Mesenchymal stem cell (in vitro differentiated cells and primary cell): ENCODE measurements around the gene GALNT12.

Source experiments
- DNase-seq: peaks from one replicate; pipeline ENCODE4 v3.0.0-alpha.2; 2013
- H2AFZ ChIP-seq: one replicate; pipeline ENCODE4 v1.6.1; 2013; ENCODE audit warnings: low read depth, mild to moderate bottlenecking, control low read depth, inconsistent platforms, low read length, moderate library complexity
- H2AK5ac ChIP-seq: 2 replicates; pipeline ENCODE4 v1.6.1; 2013; ENCODE audit warnings: low read length, moderate library complexity, mild to moderate bottlenecking, inconsistent platforms; ENCODE audit not compliant: severe bottlenecking
- H2BK120ac ChIP-seq: one replicate; pipeline ENCODE4 v1.6.1; 2013; ENCODE audit warnings: low read depth, mild to moderate bottlenecking, inconsistent platforms, low read length, moderate library complexity
- H2BK12ac ChIP-seq, 2 experiments: one replicate each; pipeline ENCODE4 v1.6.1; 2013; ENCODE audit warnings: inconsistent platforms in 2 of 2, low read length in 2 of 2, mild to moderate bottlenecking in 2 of 2, moderate library complexity in 2 of 2, control low read depth in 1 of 2
- H2BK15ac ChIP-seq: one replicate; pipeline ENCODE4 v1.6.1; 2013; ENCODE audit warnings: mild to moderate bottlenecking, low read depth, inconsistent platforms; ENCODE audit not compliant: poor library complexity, severe bottlenecking
- H2BK5ac ChIP-seq: 2 replicates; pipeline ENCODE4 v1.6.1; 2013; ENCODE audit warnings: low read depth, mild to moderate bottlenecking, low read length, control low read depth, inconsistent platforms; ENCODE audit not compliant: poor library complexity, severe bottlenecking
- H3K14ac ChIP-seq, 2 experiments: one replicate each; pipeline ENCODE4 v1.6.1; 2013; ENCODE audit warnings: inconsistent platforms in 2 of 2, low read length in 2 of 2, control low read depth in 1 of 2, mild to moderate bottlenecking in 1 of 2, moderate library complexity in 1 of 2
- H3K18ac ChIP-seq, 2 experiments: one replicate each; pipeline ENCODE4 v1.6.1; 2013; ENCODE audit warnings: inconsistent platforms in 2 of 2, low read length in 2 of 2, control low read depth in 1 of 2, low read depth in 1 of 2, mild to moderate bottlenecking in 1 of 2
- H3K23ac ChIP-seq, 2 experiments: one replicate each; pipeline ENCODE4 v1.6.1; 2013; ENCODE audit warnings: inconsistent platforms in 2 of 2, low read length in 2 of 2, mild to moderate bottlenecking in 2 of 2, moderate library complexity in 2 of 2, control low read depth in 1 of 2
- H3K27ac ChIP-seq: 2 replicates; pipeline ENCODE4 v1.5.1; 2013; ENCODE audit warnings: mild to moderate bottlenecking, moderate library complexity, low read length, control low read depth, inconsistent platforms; ENCODE audit not compliant: poor library complexity, severe bottlenecking
- H3K27me3 ChIP-seq, 2 experiments: 2 replicates each; pipeline versions ENCODE4 v1.6.1 to v1.7.0; 2013; ENCODE audit warnings: low read length in 2 of 2, mild to moderate bottlenecking in 2 of 2, moderate library complexity in 2 of 2, control low read depth in 1 of 2, inconsistent platforms in 1 of 2; ENCODE audit not compliant: control insufficient read depth in 1 of 2, insufficient read depth in 1 of 2
- H3K36me3 ChIP-seq, 2 experiments: 2 replicates each; pipeline versions ENCODE4 v1.6.1 to v1.7.0; 2013; ENCODE audit warnings: low read length in 2 of 2, control low read depth in 1 of 2, inconsistent platforms in 1 of 2, low read depth in 1 of 2, mild to moderate bottlenecking in 1 of 2; ENCODE audit not compliant: insufficient read depth in 2 of 2, control insufficient read depth in 1 of 2
- H3K4ac ChIP-seq, 2 experiments: one replicate each; pipeline ENCODE4 v1.6.1; 2013; ENCODE audit warnings: inconsistent platforms in 2 of 2, low read length in 2 of 2, mild to moderate bottlenecking in 2 of 2, moderate library complexity in 2 of 2, control low read depth in 1 of 2, low read depth in 1 of 2
- H3K4me1 ChIP-seq: 2 replicates; pipeline ENCODE4 v1.6.1; 2013; ENCODE audit warnings: low read depth, low read length, control low read depth; ENCODE audit not compliant: control insufficient read depth, insufficient read depth
- H3K4me2 ChIP-seq: 2 replicates; pipeline ENCODE4 v1.6.1; 2013; ENCODE audit warnings: low read length, mild to moderate bottlenecking, inconsistent platforms; ENCODE audit not compliant: poor library complexity, severe bottlenecking
- H3K4me3 ChIP-seq, 2 experiments: 2 replicates each; pipeline versions ENCODE4 v1.5.1 to v1.7.0; 2013; ENCODE audit warnings: low read length in 2 of 2, mild to moderate bottlenecking in 2 of 2, control low read depth in 1 of 2, low read depth in 1 of 2; ENCODE audit not compliant: insufficient read depth in 1 of 2
- H3K79me1 ChIP-seq: replicated peaks from 2 replicates; pipeline ENCODE4 v1.6.1; 2013; ENCODE audit warnings: mild to moderate bottlenecking, control low read depth, low read length, inconsistent platforms; ENCODE audit not compliant: poor library complexity, severe bottlenecking
- H3K9ac ChIP-seq: 2 replicates; pipeline ENCODE4 v1.7.0; 2013; ENCODE audit warnings: mild to moderate bottlenecking, low read length, moderate library complexity
- H3K9me3 ChIP-seq: 2 replicates; pipeline ENCODE4 v1.7.0; 2013; ENCODE audit warnings: mild to moderate bottlenecking, low read length; ENCODE audit not compliant: control insufficient read depth
- H4K8ac ChIP-seq: one replicate; pipeline ENCODE4 v1.6.1; 2013; ENCODE audit warnings: inconsistent platforms, mild to moderate bottlenecking, low read length, moderate library complexity
- H4K91ac ChIP-seq: one replicate; pipeline ENCODE4 v1.6.1; 2013; ENCODE audit warnings: mild to moderate bottlenecking, low read length, inconsistent platforms
- WGBS: methylation state at CpG from one replicate; pipeline ENCODE4 v1.1.7; 2013; ENCODE audit warnings: mixed read lengths; 5-methylcytosine and 5-hydroxymethylcytosine counted together

GALNT12 gene

GRCh38 chr9:98766586-98766985 is 40.9 kb upstream of the GALNT12 start:
- no peak overlapping the region for H2BK15ac ChIP-seq
- no peak overlapping the region for H3K4me3 ChIP-seq
- no peak overlapping the region for H4K8ac ChIP-seq
- no peak overlapping the region for H3K4ac ChIP-seq
- H2BK120ac ChIP-seq = no peak overlapping the region
- peaks cover 11% of the 10 kb centered on the region for H3K9me3 ChIP-seq
- H3K27ac ChIP-seq = no peak overlapping the region
- H3K9ac ChIP-seq = no peak overlapping the region
- H3K4me2 ChIP-seq = no peak overlapping the region
- no peak overlapping the region for H2BK12ac ChIP-seq
- H3K79me1 ChIP-seq = no peaks in the 10 kb centered on the region
- H3K36me3 ChIP-seq = peaks cover 32 to 84% of the 10 kb centered on the region in 2 experiments
- H4K91ac ChIP-seq = no peak overlapping the region
- H2AFZ ChIP-seq = no peak overlapping the region
- H2BK5ac ChIP-seq = no peak overlapping the region
- H3K4me1 ChIP-seq = no peaks in the 10 kb centered on the region
- no peak overlapping the region for H3K14ac ChIP-seq
- no peaks in the 10 kb centered on the region for H3K27me3 ChIP-seq
- peak; percentile 8 for DNase-seq
- H3K18ac ChIP-seq = no peak overlapping the region
- H2AK5ac ChIP-seq = no peak overlapping the region
- no peak overlapping the region for H3K23ac ChIP-seq
- WGBS = 92% methylated on average over 2 of the region's 2 CpGs

GRCh38 chr9:98767196-98767595 is 40.3 kb upstream of the GALNT12 start:
- H2BK120ac ChIP-seq = no peak overlapping the region
- no peak overlapping the region for H2AFZ ChIP-seq
- H3K4me1 ChIP-seq = no peaks in the 10 kb centered on the region
- H3K23ac ChIP-seq = no peak overlapping the region
- no peak overlapping the region for H2BK12ac ChIP-seq
- H4K91ac ChIP-seq = no peak overlapping the region
- WGBS = 93% methylated on average over 3 of the region's 3 CpGs
- peaks cover 11% of the 10 kb centered on the region for H3K9me3 ChIP-seq
- no peak overlapping the region for H2AK5ac ChIP-seq
- no peak overlapping the region for H2BK5ac ChIP-seq
- H3K9ac ChIP-seq = no peak overlapping the region
- DNase-seq = no peak
- no peaks in the 10 kb centered on the region for H3K27me3 ChIP-seq
- no peak overlapping the region for H3K4me3 ChIP-seq
- no peak overlapping the region for H3K4me2 ChIP-seq
- H2BK15ac ChIP-seq = no peak overlapping the region
- no peak overlapping the region for H3K27ac ChIP-seq
- H3K36me3 ChIP-seq = peaks cover 38 to 88% of the 10 kb centered on the region in 2 experiments
- no peaks in the 10 kb centered on the region for H3K79me1 ChIP-seq
- no peak overlapping the region for H3K4ac ChIP-seq
- no peak overlapping the region for H3K18ac ChIP-seq
- H4K8ac ChIP-seq = no peak overlapping the region
- H3K14ac ChIP-seq = no peak overlapping the region

- H3K23ac ChIP-seq = no peak overlapping the region
- H3K4me2 ChIP-seq = no peak overlapping the region
- no peak for DNase-seq
- H3K36me3 ChIP-seq = peaks cover 45 to 89% of the 10 kb centered on the region in 2 experiments
- H3K4ac ChIP-seq = no peak overlapping the region
- no peak overlapping the region for H3K4me3 ChIP-seq
- H3K79me1 ChIP-seq = no peaks in the 10 kb centered on the region
- no peak overlapping the region for H3K9ac ChIP-seq
- H2BK5ac ChIP-seq = no peak overlapping the region
- H2AFZ ChIP-seq = no peak overlapping the region
- H2BK12ac ChIP-seq = no peak overlapping the region
- WGBS = 97% methylated on average over 7 of the region's 7 CpGs
- H2BK120ac ChIP-seq = no peak overlapping the region
- H3K4me1 ChIP-seq = no peaks in the 10 kb centered on the region
- H3K9me3 ChIP-seq = peaks cover 11% of the 10 kb centered on the region
- no peak overlapping the region for H4K8ac ChIP-seq
- H2BK15ac ChIP-seq = no peak overlapping the region
- H3K27me3 ChIP-seq = no peaks in the 10 kb centered on the region
- no peak overlapping the region for H4K91ac ChIP-seq
- no peak overlapping the region for H3K14ac ChIP-seq
- H2AK5ac ChIP-seq = no peak overlapping the region
- H3K27ac ChIP-seq = no peak overlapping the region
- H3K18ac ChIP-seq = no peak overlapping the region
Measured at GRCh38 chr9:98767915-98768314, 39.6 kb upstream of the GALNT12 start.

- Histone ChIP-seq H3K4me1 (no peaks in the 10 kb centered on the region), H4K91ac (no peak overlapping the region), H2BK15ac (no peak overlapping the region), H3K23ac (no peak overlapping the region), H3K9ac (no peak overlapping the region), H2BK120ac (no peak overlapping the region), H4K8ac (no peak overlapping the region), H2BK5ac (no peak overlapping the region), H3K36me3 (peaks cover 49 to 89% of the 10 kb centered on the region in 2 experiments), H3K27ac (no peak overlapping the region), H2BK12ac (no peak overlapping the region), H3K4me2 (no peak overlapping the region), H3K79me1 (no peaks in the 10 kb centered on the region), H3K4ac (no peak overlapping the region), H3K4me3 (no peak overlapping the region), H3K18ac (no peak overlapping the region), H3K14ac (no peak overlapping the region), H3K27me3 (no peaks in the 10 kb centered on the region), H3K9me3 (peaks cover 11% of the 10 kb centered on the region), H2AFZ (no peak overlapping the region), H2AK5ac (no peak overlapping the region)
- WGBS = 95% methylated on average over 9 of the region's 9 CpGs
- no peak for DNase-seq
Measured at GRCh38 chr9:98768344-98768743, 39.1 kb upstream of the GALNT12 start.
